ENCODE results near the gene ARL2.
"Not testable (repeated sequence)": the region's sequence is repeated elsewhere in the genome, so short reads cannot be mapped to it uniquely, and the experiment has no call there.

Gene ARL2

GRCh38 chr11:65008873-65009272 lies 5.1 kb upstream of the ARL2 start:
- no peak for DNase-seq

GRCh38 chr11:65013130-65013887 lies 651 bp upstream of the ARL2 start:
- DNase-seq, result peak; percentile 73 to 93 (median 85)

- no peak for DNase-seq
These were observed 817 bp downstream of the ARL2 start for GRCh38 chr11:65014726-65015227.

GRCh38 chr11:65016705-65017104 lies 2.7 kb downstream of the ARL2 start:
- no peak for DNase-seq

GRCh38 chr11:65017937-65018336 lies 4.0 kb downstream of the ARL2 start:
- no peak for DNase-seq

GRCh38 chr11:65019824-65020223 lies 5.9 kb downstream of the ARL2 start:
- DNase-seq, result no peak

GRCh38 chr11:65021003-65021402 lies 7.0 kb downstream of the ARL2 start:
- no peak for DNase-seq

- DNase-seq, result no peak
These were observed 7.5 kb downstream of the ARL2 start for GRCh38 chr11:65021509-65021908.

- DNase-seq, result not testable (repeated sequence)
These were observed 9.5 kb downstream of the ARL2 start for GRCh38 chr11:65023502-65023901.

GRCh38 chr11:65026810-65027209 lies 12.8 kb downstream of the ARL2 start:
- DNase-seq, result no peak

- DNase-seq, result peak; percentile 72 to 97 (median 84)
These were observed 13.5 kb downstream of the ARL2 start, which contains the start of gene SNX15 for GRCh38 chr11:65027213-65028067. TSS of gene SNX15 (plus strand) at chr11:65027439. CDS start at chr11:65027538, 99 bp downstream.

- no peak for DNase-seq
These were observed 18.3 kb downstream of the ARL2 start for GRCh38 chr11:65032216-65032615.

- no peak for DNase-seq
These were observed 20.5 kb downstream of the ARL2 start for GRCh38 chr11:65034423-65034822.

- no peak for DNase-seq
These were observed 21.6 kb downstream of the ARL2 start for GRCh38 chr11:65035579-65035978.

- DNase-seq, result no peak
These were observed 23.0 kb downstream of the ARL2 start for GRCh38 chr11:65036931-65037330.

GRCh38 chr11:65040520-65040846 lies 26.5 kb downstream of the ARL2 start:
- no peak for DNase-seq

- DNase-seq, result peak; percentile 72 to 99 (median 78)
These were observed 27.1 kb downstream of the ARL2 start, which contains the start of gene SAC3D1 for GRCh38 chr11:65040847-65041622. TSS of gene SAC3D1 (plus strand) at chr11:65041210. CDS start at chr11:65041293, 83 bp downstream.

- no peak for DNase-seq
These were observed 28.9 kb downstream of the ARL2 start for GRCh38 chr11:65042891-65043290.

- no peak for DNase-seq
These were observed 30.0 kb downstream of the ARL2 start for GRCh38 chr11:65043881-65044501.

GRCh38 chr11:65045061-65045460 lies 31.1 kb downstream of the ARL2 start:
- no peak for DNase-seq

GRCh38 chr11:65045728-65046127 lies 31.8 kb downstream of the ARL2 start:
- no peak for DNase-seq

Data from T-helper 2 cell (primary cell).